AG04449 (cell line): ENCODE results near the gene GRIK2.

Experiments
- CTCF ChIA-PET: fragments of 350-600 bp; formaldehyde crosslinking; extraction: SDS; loops from one replicate; lab custom pipeline; 2021; ENCODE audit warnings: antibody characterized with exemption; lab: Yijun Ruan, JAX
- POLR2A ChIA-PET: fragments of 400-600, 350-600 bp; formaldehyde crosslinking; extraction: SDS; loops from one replicate; lab custom pipeline; 2020; ENCODE audit warnings: antibody characterized with exemption, inconsistent platforms; lab: Yijun Ruan, JAX
- DNase-seq: peaks from one replicate; pipeline ENCODE4 v3.0.0-alpha.2; 2010; ENCODE audit warnings: low read depth, low spot score
- H3K4me3 ChIP-seq: 2 replicates; pipeline ENCODE4 v1.5.1; 2011; ENCODE audit warnings: low read depth, mild to moderate bottlenecking, control low read depth, low read length
- TF ChIP-seq, protein P1 (sequence below): IDR thresholded peaks from one replicate; pipeline ENCODE4 v1.5.1; 2011; ENCODE audit warnings: mild to moderate bottlenecking, moderate library complexity, low read length, control low read depth, inconsistent platforms; ENCODE audit not compliant: insufficient read depth; ENCODE audit errors: missing control alignments

The GRIK2 gene

DNA sequence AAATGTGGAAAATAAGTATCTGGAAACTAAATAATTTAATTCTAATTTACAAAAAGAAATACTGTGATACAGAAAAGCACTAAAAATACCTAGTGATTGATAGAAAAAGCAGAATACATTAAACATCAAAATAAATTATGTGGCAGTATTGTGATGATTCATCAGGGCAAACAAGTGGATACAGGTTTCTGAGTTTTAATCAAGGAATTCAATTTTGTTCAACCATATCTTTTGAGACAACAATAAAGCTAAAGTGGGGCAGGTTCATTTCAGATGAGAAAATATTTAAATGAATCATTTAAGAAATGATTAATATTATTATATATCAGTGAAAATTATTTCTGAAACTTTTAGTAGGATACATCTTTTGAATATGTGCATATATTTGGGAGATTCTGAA, 49.8 kb downstream of the GRIK2 start:
- H3K4me3 ChIP-seq, result no peak overlapping the region
- DNase-seq, result no peak
- ChIA-PET POLR2A (no interaction called here), CTCF (no interaction called here)
- TF ChIP-seq, protein P1, sequence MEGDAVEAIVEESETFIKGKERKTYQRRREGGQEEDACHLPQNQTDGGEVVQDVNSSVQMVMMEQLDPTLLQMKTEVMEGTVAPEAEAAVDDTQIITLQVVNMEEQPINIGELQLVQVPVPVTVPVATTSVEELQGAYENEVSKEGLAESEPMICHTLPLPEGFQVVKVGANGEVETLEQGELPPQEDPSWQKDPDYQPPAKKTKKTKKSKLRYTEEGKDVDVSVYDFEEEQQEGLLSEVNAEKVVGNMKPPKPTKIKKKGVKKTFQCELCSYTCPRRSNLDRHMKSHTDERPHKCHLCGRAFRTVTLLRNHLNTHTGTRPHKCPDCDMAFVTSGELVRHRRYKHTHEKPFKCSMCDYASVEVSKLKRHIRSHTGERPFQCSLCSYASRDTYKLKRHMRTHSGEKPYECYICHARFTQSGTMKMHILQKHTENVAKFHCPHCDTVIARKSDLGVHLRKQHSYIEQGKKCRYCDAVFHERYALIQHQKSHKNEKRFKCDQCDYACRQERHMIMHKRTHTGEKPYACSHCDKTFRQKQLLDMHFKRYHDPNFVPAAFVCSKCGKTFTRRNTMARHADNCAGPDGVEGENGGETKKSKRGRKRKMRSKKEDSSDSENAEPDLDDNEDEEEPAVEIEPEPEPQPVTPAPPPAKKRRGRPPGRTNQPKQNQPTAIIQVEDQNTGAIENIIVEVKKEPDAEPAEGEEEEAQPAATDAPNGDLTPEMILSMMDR, result no peak

DNA sequence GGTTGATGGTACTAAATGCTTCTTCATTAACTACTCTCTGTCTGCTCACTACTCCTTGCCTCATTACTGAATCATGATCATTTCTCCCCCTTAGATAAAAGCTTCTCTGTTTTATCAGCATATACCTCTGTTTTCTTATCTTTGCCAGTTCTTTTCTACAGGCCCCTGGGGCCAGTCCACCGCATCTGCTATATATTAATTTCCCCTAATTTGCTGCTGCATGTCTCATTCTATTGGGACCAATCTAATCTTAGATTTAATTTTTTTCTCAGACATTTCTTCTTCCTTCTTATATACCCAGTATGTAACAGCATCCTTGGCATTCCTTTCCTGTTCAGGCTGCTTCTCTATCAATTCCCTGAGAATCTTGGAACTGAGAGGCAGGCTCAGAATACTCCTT, 51.2 kb downstream of the GRIK2 start:
- POLR2A ChIA-PET, result no interaction called here
- TF ChIP-seq, protein P1, result no peak
- CTCF ChIA-PET, result interaction anchor here (0.8 kb wide), 1 partner anchor 12 kb away, joined by 3 read pairs; no protein-coding TSS in a partner anchor
- H3K4me3 ChIP-seq, result no peak overlapping the region
- DNase-seq, result no peak

DNA sequence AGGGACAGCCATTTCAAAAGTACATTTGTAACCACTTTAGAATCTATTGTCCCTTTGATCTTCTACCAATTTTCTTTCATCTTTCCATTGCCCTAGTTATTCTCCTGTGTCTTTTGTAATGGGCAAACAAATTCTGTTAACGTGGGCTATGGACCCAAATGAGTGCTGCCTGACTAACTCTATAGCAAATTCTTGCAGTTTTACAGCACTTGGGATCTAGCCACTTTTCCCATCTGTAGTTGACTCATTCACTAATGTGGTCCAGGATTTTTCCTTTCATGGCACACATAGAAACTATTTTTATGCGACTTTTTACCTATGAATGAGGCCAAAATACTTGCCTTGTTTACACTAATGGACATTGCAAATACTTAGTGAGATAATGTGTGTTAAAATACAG, 52.0 kb downstream of the GRIK2 start:
- CTCF ChIA-PET, result interaction anchor here (1.0 kb wide), 1 partner anchor 29 kb away, joined by 4 read pairs; no protein-coding TSS in a partner anchor
- DNase-seq, result no peak

DNA sequence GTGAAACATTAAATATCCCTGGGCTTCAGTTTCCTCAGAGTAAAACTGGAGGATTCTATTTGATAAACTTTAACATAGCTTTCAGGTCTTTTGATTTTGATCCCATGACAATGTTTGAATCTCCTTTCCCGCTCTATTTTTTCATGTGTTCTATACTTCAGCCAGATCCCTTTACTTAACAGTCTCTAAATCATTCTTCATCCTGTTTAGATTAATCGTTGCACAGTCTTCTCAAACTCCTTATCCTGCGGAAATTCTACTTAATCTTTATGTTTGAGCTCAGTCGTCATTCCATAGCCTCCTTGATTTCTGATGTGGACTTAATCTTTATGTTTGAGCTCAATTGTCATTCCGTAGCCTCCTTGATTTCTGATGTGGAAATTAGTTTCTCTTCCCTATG, 57.4 kb downstream of the GRIK2 start:
- ChIA-PET CTCF (no interaction called here), POLR2A (no interaction called here)
- no peak for DNase-seq
- TF ChIP-seq, protein P1, result no peak
- H3K4me3 ChIP-seq, result no peak overlapping the region

More for the DNA sequence above, 52.0 kb downstream of the GRIK2 start:
- no peak overlapping the region for H3K4me3 ChIP-seq
- POLR2A ChIA-PET, result interaction anchor here (0.7 kb wide), 1 partner anchor 51 kb away, joined by 3 read pairs; no protein-coding TSS in a partner anchor
- TF ChIP-seq, protein P1, result no peak

DNA sequence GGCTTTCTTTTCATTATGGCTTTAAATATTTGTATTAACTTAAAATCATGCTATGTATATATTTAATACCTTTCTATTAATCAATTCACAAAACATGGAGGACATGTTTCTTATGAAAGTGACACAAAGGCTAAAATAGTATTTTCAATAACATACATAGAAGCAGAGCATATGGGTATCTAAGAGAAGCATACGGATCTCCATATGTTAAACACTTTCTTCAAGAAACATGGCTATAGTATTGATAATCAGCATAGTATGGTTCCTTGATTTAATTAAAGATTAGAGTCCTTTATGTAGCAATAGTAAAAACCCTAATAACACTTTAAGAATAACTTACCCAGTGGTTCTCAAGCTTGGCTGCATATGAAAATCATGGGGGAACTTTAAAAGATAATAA, 58.5 kb downstream of the GRIK2 start:
- no peak overlapping the region for H3K4me3 ChIP-seq
- CTCF ChIA-PET, result no interaction called here
- POLR2A ChIA-PET, result no interaction called here
- TF ChIP-seq, protein P1, result no peak
- DNase-seq, result no peak

DNA sequence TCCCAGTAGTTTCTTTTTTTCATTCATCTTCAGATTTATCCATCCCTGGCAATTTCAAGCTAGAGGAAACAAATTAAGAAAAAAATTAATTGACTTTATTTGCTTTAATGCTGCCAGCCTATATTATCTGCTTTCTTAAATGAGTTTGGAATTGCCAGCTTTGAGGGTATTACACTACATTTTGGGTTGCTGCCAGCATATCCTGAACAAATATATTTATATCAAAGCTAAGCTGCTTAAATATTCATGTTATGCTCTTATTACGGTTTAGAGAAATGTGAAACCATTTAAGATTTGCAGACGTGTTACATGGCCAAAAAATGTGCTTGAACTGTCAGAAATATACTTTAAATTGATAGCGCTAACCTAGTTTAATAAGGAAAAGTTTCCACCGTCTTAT, 59.7 kb downstream of the GRIK2 start:
- no peak for DNase-seq
- CTCF ChIA-PET, result no interaction called here
- POLR2A ChIA-PET, result no interaction called here
- TF ChIP-seq, protein P1, result no peak
- no peak overlapping the region for H3K4me3 ChIP-seq
